ENCODE measurements around the gene BCL11B. TPM values are rescaled to one million over a fixed set of nuclear protein-coding genes. Genes with fewer than 3 reads are reported as not detected.

BCL11B gene
- total and polyA plus RNA-seq, 11 donors, result 0.04 to 2.1 (median 0.15) TPM; not detected in 3

- TF ChIP-seq POLR2A (IDR thresholded peaks at IDR 0.05) (no peak), CTCF (IDR thresholded peaks at IDR 0.05) (no peak)
- ATAC-seq (no peak), DNase-seq (no peak)
- intact Hi-C loops (cut with DNase I), result no loop called here
- no peaks in the 10 kb centered on the region for H3K36me3 ChIP-seq
- H3K4me1 ChIP-seq, result no peaks in the 10 kb centered on the region
- H3K9me3 ChIP-seq, result peaks cover 0 to 49% (median 6%) of the 10 kb centered on the region in 12 donors
- H3K27ac ChIP-seq, result no peak overlapping the region
- 72 to 84% (median 79%) methylated on average over 10 of the region's 10 CpGs for WGBS, 4 donors
- peaks cover 0 to 4% (median 0%) of the 10 kb centered on the region in 9 donors for H3K27me3 ChIP-seq
- H3K4me3 ChIP-seq, result no peak overlapping the region
These were observed 24.5 kb upstream of the BCL11B start for GRCh38 chr14:99296517-99296916.

- DNase-seq (no peak), ATAC-seq (no peak)
- WGBS, 4 donors, result 78 to 85% (median 79%) methylated on average over 12 of the region's 12 CpGs
- H3K9me3 ChIP-seq, result no peaks in the 10 kb centered on the region
- H3K27me3 ChIP-seq, result peaks cover 0 to 26% (median 6%) of the 10 kb centered on the region in 9 donors
- H3K36me3 ChIP-seq, result no peaks in the 10 kb centered on the region
- TF ChIP-seq POLR2A (IDR thresholded peaks at IDR 0.05), result no peak
- H3K4me3 ChIP-seq, result no peak overlapping the region
- no peak overlapping the region for H3K27ac ChIP-seq
- intact Hi-C loops (cut with DNase I), result no loop called here
- no peaks in the 10 kb centered on the region for H3K4me1 ChIP-seq
These were observed 17.6 kb upstream of the BCL11B start for GRCh38 chr14:99289394-99290189.

- TF ChIP-seq CTCF (IDR thresholded peaks at IDR 0.05) (no peak), POLR2A (IDR thresholded peaks at IDR 0.05) (no peak)
- WGBS, 4 donors, result 76 to 86% (median 81%) methylated on average over 4 to 5 of the region's 5 CpGs
- intact Hi-C loops (cut with DNase I), result no loop called here
- peaks cover 0 to 31% (median 9%) of the 10 kb centered on the region in 9 donors for H3K27me3 ChIP-seq
- ATAC-seq, result no peak
- no peaks in the 10 kb centered on the region for H3K36me3 ChIP-seq
- H3K9me3 ChIP-seq, result no peaks in the 10 kb centered on the region
- no peak overlapping the region for H3K27ac ChIP-seq
- H3K4me1 ChIP-seq, result no peaks in the 10 kb centered on the region
- H3K4me3 ChIP-seq, result no peak overlapping the region
- DNase-seq, result no peak
These were observed 17.0 kb upstream of the BCL11B start for GRCh38 chr14:99288948-99289347.

- no peaks in the 10 kb centered on the region for H3K4me1 ChIP-seq
- intact Hi-C loops (cut with DNase I), result no loop called here
- DNase-seq (no peak), ATAC-seq (peak in 1 of 4 donors; percentile 24)
- H3K9me3 ChIP-seq, result no peaks in the 10 kb centered on the region
- H3K27me3 ChIP-seq, result peaks cover 0 to 45% (median 10%) of the 10 kb centered on the region in 9 donors
- no peaks in the 10 kb centered on the region for H3K36me3 ChIP-seq
- no peak for TF ChIP-seq POLR2A (IDR thresholded peaks at IDR 0.05)
- TF ChIP-seq CTCF (IDR thresholded peaks at IDR 0.05), result no peak
- peak overlapping the region in 1 of 12 donors; percentile 24 for H3K4me3 ChIP-seq
- WGBS, 4 donors, result 67 to 80% (median 73%) methylated on average over 13 of the region's 13 CpGs
- peak overlapping the region in 1 of 12 donors; percentile 51 for H3K27ac ChIP-seq
These were observed 15.4 kb upstream of the BCL11B start for GRCh38 chr14:99287269-99287942.
